NB4 (cell line): ENCODE measurements around the gene DGKB.

Source experiments
- DNase-seq: peaks from one replicate; pipeline ENCODE4 v3.0.0; 2010; ENCODE audit warnings: low read depth
- H3K4me3 ChIP-seq: one replicate; pipeline ENCODE4 v1.5.1; 2011; ENCODE audit warnings: mild to moderate bottlenecking, low read depth, low read length, moderate library complexity
- MYC ChIP-seq: IDR thresholded peaks from 2 replicates; pipeline ENCODE4 v1.6.1; 2011; ENCODE audit warnings: low read depth, low read length
- POLR2A ChIP-seq: IDR thresholded peaks from 2 replicates; pipeline ENCODE4 v1.6.1; 2011; ENCODE audit warnings: mild to moderate bottlenecking; ENCODE audit not compliant: insufficient read length; ENCODE audit errors: extremely low read depth
- TF ChIP-seq, protein P1 (sequence below): IDR thresholded peaks from one replicate; pipeline ENCODE4 v1.5.1; 2012; ENCODE audit warnings: low read depth, low read length
- TF ChIP-seq, protein P2 (sequence below): IDR thresholded peaks from 2 replicates; pipeline ENCODE4 v1.6.1; 2011; ENCODE audit warnings: low read depth, low read length

The DGKB gene

DNA sequence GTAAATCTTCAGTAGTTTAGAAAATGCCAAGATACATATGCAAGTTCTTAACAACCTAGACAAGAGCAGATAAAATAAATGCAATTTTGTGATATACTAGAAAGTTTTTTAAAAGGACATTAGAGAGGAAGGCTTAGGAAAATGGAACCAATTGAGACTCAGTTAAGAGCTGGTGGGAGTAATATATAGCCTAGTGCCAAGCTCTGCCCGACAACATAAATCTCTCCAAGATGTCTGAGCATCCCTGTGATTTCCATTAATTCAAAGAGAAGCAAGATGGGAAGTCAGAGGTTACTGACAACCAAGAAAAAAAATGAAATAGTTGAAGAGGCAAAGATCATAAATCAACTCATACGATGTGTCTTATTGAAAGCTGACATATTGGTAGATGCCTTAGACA is 74.5 kb downstream of the DGKB start:
- no peak for DNase-seq
- no peak overlapping the region for H3K4me3 ChIP-seq
- TF ChIP-seq POLR2A = no peak
- TF ChIP-seq MYC = no peak
- TF ChIP-seq, protein P1, sequence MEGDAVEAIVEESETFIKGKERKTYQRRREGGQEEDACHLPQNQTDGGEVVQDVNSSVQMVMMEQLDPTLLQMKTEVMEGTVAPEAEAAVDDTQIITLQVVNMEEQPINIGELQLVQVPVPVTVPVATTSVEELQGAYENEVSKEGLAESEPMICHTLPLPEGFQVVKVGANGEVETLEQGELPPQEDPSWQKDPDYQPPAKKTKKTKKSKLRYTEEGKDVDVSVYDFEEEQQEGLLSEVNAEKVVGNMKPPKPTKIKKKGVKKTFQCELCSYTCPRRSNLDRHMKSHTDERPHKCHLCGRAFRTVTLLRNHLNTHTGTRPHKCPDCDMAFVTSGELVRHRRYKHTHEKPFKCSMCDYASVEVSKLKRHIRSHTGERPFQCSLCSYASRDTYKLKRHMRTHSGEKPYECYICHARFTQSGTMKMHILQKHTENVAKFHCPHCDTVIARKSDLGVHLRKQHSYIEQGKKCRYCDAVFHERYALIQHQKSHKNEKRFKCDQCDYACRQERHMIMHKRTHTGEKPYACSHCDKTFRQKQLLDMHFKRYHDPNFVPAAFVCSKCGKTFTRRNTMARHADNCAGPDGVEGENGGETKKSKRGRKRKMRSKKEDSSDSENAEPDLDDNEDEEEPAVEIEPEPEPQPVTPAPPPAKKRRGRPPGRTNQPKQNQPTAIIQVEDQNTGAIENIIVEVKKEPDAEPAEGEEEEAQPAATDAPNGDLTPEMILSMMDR = no peak
- TF ChIP-seq, protein P2, sequence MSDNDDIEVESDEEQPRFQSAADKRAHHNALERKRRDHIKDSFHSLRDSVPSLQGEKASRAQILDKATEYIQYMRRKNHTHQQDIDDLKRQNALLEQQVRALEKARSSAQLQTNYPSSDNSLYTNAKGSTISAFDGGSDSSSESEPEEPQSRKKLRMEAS = no peak

DNA sequence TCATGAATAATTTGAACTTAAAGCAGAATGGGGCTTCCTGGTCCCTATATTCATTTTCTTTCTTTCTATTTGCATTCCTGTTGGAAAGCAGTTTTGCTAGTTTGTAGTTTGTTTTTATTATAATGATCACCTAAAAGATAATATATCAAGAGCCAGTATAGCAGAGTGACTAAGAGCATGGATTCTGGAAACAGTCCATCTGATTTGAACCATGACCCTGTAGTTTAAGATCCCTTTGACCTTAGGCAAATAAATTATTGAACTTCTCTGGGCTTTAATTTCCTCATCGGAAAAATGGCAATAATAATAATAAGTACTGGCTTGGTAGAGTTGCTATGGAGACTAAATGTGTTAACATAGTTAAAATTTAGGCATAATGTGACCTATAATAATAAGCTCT is 76.1 kb downstream of the DGKB start:
- H3K4me3 ChIP-seq = no peak overlapping the region
- TF ChIP-seq, protein P1 = no peak
- TF ChIP-seq POLR2A (no peak), MYC (no peak)
- TF ChIP-seq, protein P2 = no peak
- DNase-seq = no peak

DNA sequence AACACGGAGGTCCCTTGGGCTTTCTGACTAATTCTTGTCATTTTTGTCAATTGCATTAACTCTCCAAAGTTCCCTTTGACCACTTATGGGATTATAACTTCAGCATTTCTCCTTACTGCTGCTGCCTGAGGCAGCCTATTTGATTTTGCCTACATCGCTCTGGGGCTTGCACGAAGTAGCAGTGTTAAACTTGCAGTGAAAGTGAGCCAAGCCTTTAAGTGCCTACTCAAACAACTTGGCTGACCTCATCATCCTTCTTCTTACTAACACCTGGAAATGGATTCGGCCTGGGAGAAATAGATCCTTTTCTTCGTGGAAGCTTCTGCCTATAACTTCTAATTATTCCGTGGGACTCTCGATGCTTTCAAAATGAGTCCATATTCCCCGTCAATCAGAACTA is 76.6 kb downstream of the DGKB start:
- DNase-seq = no peak
- no peak overlapping the region for H3K4me3 ChIP-seq
- TF ChIP-seq, protein P1 = no peak
- TF ChIP-seq, protein P2 = no peak
- TF ChIP-seq POLR2A (no peak), MYC (no peak)

DNA sequence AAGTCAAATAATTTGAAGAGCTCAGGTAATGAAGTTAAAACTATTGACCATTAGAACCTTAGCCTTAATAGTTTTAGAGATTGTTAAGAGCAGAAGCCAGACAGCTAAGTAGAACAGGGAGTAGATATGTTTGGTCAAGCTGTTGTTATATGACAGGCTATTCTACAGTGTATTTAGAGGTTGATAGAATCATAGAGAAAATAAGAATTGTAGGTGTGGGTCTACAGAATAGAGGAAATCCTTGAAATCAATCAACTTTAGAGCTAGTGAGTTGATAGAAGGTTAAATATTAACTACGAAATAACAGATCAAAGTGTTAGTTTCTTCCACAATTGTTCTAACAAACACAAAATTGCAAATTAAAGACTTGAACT is 80.1 kb downstream of the DGKB start:
- TF ChIP-seq, protein P2 = no peak
- TF ChIP-seq, protein P1 = no peak
- TF ChIP-seq POLR2A (no peak), MYC (no peak)
- no peak for DNase-seq

DNA sequence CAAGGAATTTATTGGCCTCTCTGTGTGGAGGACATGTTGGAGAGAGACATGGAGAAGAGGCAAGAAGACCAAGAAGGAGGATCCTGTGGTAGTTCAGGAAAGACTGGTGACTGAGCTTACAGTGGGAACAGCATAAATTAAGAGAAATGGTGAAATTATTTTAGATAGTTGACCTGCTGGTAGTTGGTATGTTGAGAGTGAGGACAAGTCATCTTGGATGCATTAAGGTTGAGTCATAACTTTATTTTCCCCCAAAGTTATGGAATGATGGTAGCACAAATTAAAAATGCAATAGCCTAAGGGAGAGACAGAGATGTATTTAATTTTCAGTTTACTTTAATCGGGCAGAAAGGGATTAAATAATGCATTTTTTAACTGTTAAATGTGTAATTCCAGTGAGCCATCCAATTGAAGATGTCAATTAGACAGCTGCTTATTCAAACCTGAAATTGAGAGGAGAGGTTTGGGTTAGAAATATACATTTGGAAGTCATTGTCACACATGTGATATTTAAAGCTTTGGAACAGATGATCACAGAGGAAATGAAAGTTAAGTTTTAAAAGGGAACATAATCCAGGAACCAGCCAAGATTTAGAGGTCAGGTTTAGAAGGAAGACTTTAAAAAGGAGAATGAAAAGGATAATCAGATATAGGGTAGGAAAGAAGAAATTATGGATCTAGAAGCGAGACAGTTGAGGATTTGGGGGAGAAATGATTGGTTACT is 80.6 kb downstream of the DGKB start:
- no peak overlapping the region for H3K4me3 ChIP-seq
- no peak for DNase-seq
- no peak for TF ChIP-seq MYC
- TF ChIP-seq POLR2A = no peak

More for the DNA sequence above, 80.1 kb downstream of the DGKB start:
- no peak overlapping the region for H3K4me3 ChIP-seq

DNA sequence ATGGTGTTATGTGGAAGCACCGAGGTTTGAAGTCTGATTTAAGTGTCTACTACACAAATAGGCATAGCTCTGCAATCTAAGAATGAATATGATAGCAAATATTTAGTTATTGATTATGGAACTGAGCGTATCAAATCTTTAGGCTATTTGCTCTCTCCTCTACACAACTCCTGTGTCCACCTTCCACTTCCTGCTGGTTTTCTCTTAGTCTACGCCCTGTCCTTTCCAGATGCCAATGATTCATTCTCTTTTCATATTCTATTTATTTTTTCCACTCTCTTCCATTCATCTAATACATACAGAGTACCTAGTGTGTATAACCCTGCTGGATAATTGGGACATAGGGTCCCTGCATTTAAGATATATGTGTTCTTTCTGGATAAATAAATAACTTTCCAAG is 83.7 kb downstream of the DGKB start:
- no peak overlapping the region for H3K4me3 ChIP-seq
- no peak for DNase-seq
- TF ChIP-seq, protein P1 = no peak
- TF ChIP-seq POLR2A (no peak), MYC (no peak)
- TF ChIP-seq, protein P2 = no peak
